Measurements from ENCODE around the gene GPX2.

DNA sequence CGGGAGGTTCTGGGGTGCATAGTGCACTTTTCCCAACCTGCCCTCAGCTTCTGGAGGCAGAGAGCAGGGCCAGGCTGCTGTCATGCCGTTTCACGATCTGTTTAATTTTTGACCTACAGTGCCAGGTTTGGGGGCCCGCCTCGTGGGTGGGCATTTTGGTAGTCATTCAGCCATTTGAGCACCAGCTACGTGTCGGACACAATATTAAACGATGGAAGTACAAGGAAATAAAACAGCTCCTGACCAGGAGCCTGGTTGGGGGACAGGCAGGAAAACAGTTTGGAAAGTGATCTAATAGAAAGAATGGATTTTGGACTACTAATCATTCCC, 44.9 kb upstream of the GPX2 start:
- TF ChIP-seq, protein P1, sequence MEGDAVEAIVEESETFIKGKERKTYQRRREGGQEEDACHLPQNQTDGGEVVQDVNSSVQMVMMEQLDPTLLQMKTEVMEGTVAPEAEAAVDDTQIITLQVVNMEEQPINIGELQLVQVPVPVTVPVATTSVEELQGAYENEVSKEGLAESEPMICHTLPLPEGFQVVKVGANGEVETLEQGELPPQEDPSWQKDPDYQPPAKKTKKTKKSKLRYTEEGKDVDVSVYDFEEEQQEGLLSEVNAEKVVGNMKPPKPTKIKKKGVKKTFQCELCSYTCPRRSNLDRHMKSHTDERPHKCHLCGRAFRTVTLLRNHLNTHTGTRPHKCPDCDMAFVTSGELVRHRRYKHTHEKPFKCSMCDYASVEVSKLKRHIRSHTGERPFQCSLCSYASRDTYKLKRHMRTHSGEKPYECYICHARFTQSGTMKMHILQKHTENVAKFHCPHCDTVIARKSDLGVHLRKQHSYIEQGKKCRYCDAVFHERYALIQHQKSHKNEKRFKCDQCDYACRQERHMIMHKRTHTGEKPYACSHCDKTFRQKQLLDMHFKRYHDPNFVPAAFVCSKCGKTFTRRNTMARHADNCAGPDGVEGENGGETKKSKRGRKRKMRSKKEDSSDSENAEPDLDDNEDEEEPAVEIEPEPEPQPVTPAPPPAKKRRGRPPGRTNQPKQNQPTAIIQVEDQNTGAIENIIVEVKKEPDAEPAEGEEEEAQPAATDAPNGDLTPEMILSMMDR (conservative IDR thresholded peaks at IDR 0.05; ENCODE audit: low read depth, low read length), result no peak
- no peak for TF ChIP-seq EZH2 (IDR thresholded peaks at IDR 0.05; ENCODE audit: borderline replicate concordance, low read depth, low read length, poor library complexity, severe bottlenecking)
